ENCODE results near the gene PITHD1. TPM values are rescaled to one million over a fixed set of nuclear protein-coding genes. Genes with fewer than 3 reads are reported as not detected.

PITHD1 gene
- total and polyA plus RNA-seq, 10 of the 15 experiments (the other 5 are each of a cell fraction or from before 2014, with no cell fraction given) = 23.7 to 82.2 (median 67.0) TPM

DNA sequence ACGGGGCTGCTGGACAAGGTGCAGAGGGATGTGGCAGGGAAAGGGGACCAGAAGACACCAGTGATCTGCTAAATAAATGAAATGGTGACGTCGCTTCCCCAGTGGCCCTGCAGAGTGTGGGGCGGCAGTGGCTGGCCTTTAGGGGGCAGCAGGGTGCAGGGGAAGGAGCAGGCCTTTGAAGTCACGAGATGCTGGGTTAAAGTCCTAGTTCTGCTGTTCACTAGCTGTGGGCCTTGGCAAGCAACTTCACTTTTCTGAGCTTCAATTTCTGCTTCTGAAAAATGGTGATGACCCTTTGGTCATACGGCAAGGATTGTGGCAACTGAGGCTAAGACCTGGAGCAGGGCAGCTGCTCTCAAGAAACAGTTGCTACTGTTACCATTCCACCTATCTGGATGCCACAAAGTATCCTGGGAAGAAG lies 31.5 kb downstream of the PITHD1 start (continued):
- TF ChIP-seq IKZF1 (conservative IDR thresholded peaks at IDR 0.05) = 0 out of 2 replicates have a peak, but pooled peaks have one; percentile 24
- TF ChIP-seq, protein P1, sequence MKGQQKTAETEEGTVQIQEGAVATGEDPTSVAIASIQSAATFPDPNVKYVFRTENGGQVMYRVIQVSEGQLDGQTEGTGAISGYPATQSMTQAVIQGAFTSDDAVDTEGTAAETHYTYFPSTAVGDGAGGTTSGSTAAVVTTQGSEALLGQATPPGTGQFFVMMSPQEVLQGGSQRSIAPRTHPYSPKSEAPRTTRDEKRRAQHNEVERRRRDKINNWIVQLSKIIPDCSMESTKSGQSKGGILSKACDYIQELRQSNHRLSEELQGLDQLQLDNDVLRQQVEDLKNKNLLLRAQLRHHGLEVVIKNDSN (IDR thresholded peaks at IDR 0.05; ENCODE audit: borderline replicate concordance, extremely low read length, insufficient read depth, low read depth, low read length) = peak; percentile 41
- TF ChIP-seq, protein P2, sequence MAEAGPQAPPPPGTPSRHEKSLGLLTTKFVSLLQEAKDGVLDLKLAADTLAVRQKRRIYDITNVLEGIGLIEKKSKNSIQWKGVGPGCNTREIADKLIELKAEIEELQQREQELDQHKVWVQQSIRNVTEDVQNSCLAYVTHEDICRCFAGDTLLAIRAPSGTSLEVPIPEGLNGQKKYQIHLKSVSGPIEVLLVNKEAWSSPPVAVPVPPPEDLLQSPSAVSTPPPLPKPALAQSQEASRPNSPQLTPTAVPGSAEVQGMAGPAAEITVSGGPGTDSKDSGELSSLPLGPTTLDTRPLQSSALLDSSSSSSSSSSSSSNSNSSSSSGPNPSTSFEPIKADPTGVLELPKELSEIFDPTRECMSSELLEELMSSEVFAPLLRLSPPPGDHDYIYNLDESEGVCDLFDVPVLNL (IDR thresholded peaks at IDR 0.05; ENCODE audit: low read depth, low read length) = 0 out of 2 replicates have a peak, but pooled peaks have one; percentile 8

DNA sequence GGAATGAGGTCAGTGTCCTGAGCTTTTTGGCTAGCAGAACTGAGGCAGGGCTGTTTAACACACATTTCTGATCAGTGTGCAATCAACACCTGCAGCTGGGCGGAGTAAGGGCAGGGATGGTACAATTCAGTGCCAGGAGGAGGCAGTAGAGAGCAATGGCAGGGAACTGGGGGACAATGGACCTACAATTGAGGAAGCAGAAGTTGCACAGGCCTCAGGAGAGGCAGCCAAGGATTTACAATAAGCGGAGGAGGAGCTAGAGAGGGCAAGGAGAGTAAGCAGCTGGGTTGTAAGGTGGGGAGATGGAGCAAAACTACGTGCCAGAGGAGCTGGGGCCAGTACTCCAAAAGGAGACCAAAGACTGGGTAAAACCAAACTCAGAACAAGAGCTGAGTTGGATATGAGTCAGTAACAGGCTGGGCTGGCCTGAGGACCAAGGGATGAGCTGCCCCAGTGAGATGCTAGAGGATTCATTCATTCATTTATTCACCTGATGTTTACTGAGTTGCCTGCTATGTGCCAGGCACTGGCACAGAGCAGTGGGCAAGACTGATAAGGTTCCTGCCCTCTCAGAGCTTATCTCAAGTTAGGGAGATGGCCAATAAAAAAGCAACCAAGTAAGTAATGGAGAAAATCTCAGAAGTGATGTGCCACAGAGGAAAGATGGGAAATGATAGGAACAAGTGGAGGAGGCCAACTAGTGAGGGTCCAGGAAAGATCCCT lies 32.8 kb downstream of the PITHD1 start:
- H3K9me3 ChIP-seq (replicated peaks; ENCODE audit: control insufficient read depth, insufficient read depth, low read length) = no peaks in the 10 kb centered on the region
- H3K4me2 ChIP-seq (ENCODE audit: control insufficient read depth, insufficient read depth) = no peak overlapping the region; the same call in 1 of the 2 replicates
- ChIA-PET POLR2A (interaction anchor here (0.6 to 4.0 kb wide), 13 partner anchors 11 to 172 kb away, joined by 3 to 14 read pairs (median 5); partner anchors contain the start of genes FUCA1, GALE, HMGCL and PITHD1), SMC1A (ENCODE audit: uncharacterized antibody, unreplicated experiment) (interaction anchor here (0.8 to 6.9 kb wide), 22 partner anchors 9 to 192 kb away, joined by 3 to 117 read pairs (median 8); partner anchors contain the start of genes CNR2, FUCA1, HMGCL and PITHD1), RAD21 (ENCODE audit: unreplicated experiment) (interaction anchor here (0.6 to 6.7 kb wide), 26 partner anchors 8 to 220 kb away, joined by 3 to 175 read pairs (median 5); partner anchors contain the start of genes CNR2, FUCA1 and HMGCL), CTCF (interaction anchor here (0.7 to 6.7 kb wide), 38 partner anchors 9 to 253 kb away, joined by 3 to 220 read pairs (median 6); partner anchors contain the start of genes CNR2, FUCA1, GALE and HMGCL)
- peak overlapping the region; percentile 38 for H3K27ac ChIP-seq (ENCODE audit: control insufficient read depth, insufficient read depth)
- no peaks in the 10 kb centered on the region for H3K27me3 ChIP-seq (replicated peaks in 1 of 2; ENCODE audit: control insufficient read depth in 2 of 2, insufficient read depth in 2 of 2, low read length in 1 of 2)
- intact Hi-C loops (cut with micrococcal nuclease; ENCODE audit: unreplicated experiment) (loop anchor here (1.0 to 10.0 kb wide), 2 partner anchors 43 to 214 kb away; no protein-coding TSS in a partner anchor), in situ Hi-C loops (cut with MboI) (no loop called here)
- BruUV-seq (replicated peaks) = no TSS peak
- WGBS (ENCODE audit: insufficient coverage, insufficient replicate concordance, low lambda C conversion rate, missing lambda C conversion rate) = 2% methylated on average over 3 of the region's 3 CpGs
- DNase-seq (ENCODE audit: low read depth, low spot score) (peak; percentile 59), FAIRE-seq (peak; percentile 56), ATAC-seq (peak; percentile 90)
- H3K9ac ChIP-seq (ENCODE audit: control insufficient read depth, insufficient read depth, low read length) = no peak overlapping the region
- peak overlapping the region; percentile 50; the same call in 1 of the 2 replicates for H2AFZ ChIP-seq (ENCODE audit: control insufficient read depth, low read depth, low read length)
- no peak overlapping the region for H3K4me3 ChIP-seq
- no peaks in the 10 kb centered on the region for H3K79me2 ChIP-seq (ENCODE audit: control insufficient read depth, insufficient read depth, low read length)
- no peaks in the 10 kb centered on the region for H4K20me1 ChIP-seq (ENCODE audit: control insufficient read depth, insufficient read depth)
- peaks cover 0 to 5% of the 10 kb centered on the region in 2 experiments; a peak in 2 of 4 replicates for H3K36me3 ChIP-seq (ENCODE audit: control insufficient read depth in 2 of 2, insufficient read depth in 2 of 2, low read length in 1 of 2)
- H3K4me1 ChIP-seq (ENCODE audit: control insufficient read depth, insufficient read depth, low read length) = peaks cover 35% of the 10 kb centered on the region
- TF ChIP-seq HCFC1 (IDR thresholded peaks at IDR 0.05; ENCODE audit: low read length) (no peak), NFYB (IDR thresholded peaks at IDR 0.05; ENCODE audit: insufficient read depth, low read depth, low read length) (no peak), SUZ12 (IDR thresholded peaks at IDR 0.05; ENCODE audit: unreplicated experiment) (no peak), TAF1 (IDR thresholded peaks at IDR 0.05; ENCODE audit: borderline replicate concordance, low read depth, low read length) (no peak), TARDBP (IDR thresholded peaks at IDR 0.05; ENCODE audit: borderline replicate concordance) (no peak)
- TF ChIP-seq, protein P3, sequence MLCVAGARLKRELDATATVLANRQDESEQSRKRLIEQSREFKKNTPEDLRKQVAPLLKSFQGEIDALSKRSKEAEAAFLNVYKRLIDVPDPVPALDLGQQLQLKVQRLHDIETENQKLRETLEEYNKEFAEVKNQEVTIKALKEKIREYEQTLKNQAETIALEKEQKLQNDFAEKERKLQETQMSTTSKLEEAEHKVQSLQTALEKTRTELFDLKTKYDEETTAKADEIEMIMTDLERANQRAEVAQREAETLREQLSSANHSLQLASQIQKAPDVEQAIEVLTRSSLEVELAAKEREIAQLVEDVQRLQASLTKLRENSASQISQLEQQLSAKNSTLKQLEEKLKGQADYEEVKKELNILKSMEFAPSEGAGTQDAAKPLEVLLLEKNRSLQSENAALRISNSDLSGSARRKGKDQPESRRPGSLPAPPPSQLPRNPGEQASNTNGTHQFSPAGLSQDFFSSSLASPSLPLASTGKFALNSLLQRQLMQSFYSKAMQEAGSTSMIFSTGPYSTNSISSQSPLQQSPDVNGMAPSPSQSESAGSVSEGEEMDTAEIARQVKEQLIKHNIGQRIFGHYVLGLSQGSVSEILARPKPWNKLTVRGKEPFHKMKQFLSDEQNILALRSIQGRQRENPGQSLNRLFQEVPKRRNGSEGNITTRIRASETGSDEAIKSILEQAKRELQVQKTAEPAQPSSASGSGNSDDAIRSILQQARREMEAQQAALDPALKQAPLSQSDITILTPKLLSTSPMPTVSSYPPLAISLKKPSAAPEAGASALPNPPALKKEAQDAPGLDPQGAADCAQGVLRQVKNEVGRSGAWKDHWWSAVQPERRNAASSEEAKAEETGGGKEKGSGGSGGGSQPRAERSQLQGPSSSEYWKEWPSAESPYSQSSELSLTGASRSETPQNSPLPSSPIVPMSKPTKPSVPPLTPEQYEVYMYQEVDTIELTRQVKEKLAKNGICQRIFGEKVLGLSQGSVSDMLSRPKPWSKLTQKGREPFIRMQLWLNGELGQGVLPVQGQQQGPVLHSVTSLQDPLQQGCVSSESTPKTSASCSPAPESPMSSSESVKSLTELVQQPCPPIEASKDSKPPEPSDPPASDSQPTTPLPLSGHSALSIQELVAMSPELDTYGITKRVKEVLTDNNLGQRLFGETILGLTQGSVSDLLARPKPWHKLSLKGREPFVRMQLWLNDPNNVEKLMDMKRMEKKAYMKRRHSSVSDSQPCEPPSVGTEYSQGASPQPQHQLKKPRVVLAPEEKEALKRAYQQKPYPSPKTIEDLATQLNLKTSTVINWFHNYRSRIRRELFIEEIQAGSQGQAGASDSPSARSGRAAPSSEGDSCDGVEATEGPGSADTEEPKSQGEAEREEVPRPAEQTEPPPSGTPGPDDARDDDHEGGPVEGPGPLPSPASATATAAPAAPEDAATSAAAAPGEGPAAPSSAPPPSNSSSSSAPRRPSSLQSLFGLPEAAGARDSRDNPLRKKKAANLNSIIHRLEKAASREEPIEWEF (IDR thresholded peaks at IDR 0.05; ENCODE audit: insufficient replicate concordance, low read depth, low read length) = no peak

Measured in GM12878 (cell line).